ENCODE measurements around the gene SDF4. TPM values are rescaled to one million over a fixed set of nuclear protein-coding genes. Genes with fewer than 3 reads are reported as not detected.
A peak's percentile ranks its signal among the peaks of the same experiment; 100 is the strongest.

SDF4 gene
- total RNA-seq, 4 donors from 2014 or later, result 57.5 to 87.6 (median 73.1) TPM

- H3K27me3 ChIP-seq, result no peaks in the 10 kb centered on the region
- 21% methylated on average over 7 of the region's 31 CpGs for WGBS
- H3K27ac ChIP-seq, result peak overlapping the region; percentile 85
- peak overlapping the region; percentile 77 for H3K4me3 ChIP-seq
- peaks cover 44% of the 10 kb centered on the region for H3K4me1 ChIP-seq
- DNase-seq (ENCODE audit: low spot score in 2 of 2), result peak in 1 of 2 donors; percentile 62
- TF ChIP-seq EP300 (IDR thresholded peaks at IDR 0.05), result no peak
- no peak for TF ChIP-seq CTCF (IDR thresholded peaks at IDR 0.05)
- TF ChIP-seq POLR2A (IDR thresholded peaks at IDR 0.05), result no peak
- TF ChIP-seq POLR2AphosphoS5 (IDR thresholded peaks at IDR 0.05), result no peak
- H3K36me3 ChIP-seq, result no peaks in the 10 kb centered on the region
- H3K9me3 ChIP-seq, result no peaks in the 10 kb centered on the region
These were observed 42.6 kb upstream of the SDF4 start for GRCh38 chr1:1274299-1274930.

DNA sequence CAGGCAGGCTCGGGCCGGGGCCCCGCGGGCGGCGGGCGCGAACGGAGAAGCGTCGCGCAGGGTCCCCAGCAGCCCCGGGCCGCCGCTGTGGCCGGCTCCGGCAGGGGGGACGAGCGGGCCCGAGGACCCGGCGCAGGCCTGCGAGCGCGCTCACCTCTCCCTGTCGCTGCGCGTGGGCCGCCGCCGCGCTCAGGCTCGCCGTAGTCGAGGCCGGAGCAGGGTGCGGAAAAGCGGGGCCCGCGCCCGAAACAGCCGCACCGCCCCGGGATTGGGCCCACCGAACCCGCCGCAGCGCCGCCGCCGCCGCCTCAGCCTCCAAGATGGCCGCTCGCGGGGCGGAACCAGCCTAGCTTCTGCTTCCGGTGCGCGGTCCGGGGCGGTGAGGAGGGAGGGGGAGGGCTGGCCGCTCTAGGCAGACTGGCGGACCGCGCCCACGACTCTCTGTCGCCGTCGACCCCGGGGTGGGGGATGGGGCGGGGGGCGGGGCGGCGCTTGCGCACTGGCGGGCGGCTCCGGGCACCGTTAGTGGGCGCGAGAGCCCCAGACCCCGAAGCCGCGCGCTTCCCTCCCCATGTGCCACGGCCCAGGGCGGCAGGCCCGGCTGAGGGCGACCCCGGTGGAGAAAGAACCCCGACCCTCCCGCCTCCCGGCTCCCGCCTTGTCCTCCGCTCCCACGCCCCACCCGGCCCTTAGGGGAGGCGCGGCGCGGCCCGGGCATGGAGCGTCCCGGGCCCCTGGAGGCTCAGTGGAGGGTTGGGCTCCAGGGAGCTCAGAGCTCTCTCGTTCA lies 41.9 kb upstream of the SDF4 start, which contains the start of gene UBE2J2:
TSS of gene UBE2J2 (minus strand) at position 343 of the 787 bp plus-strand sequence. CDS start 5,862 bp downstream, outside the sequence.
- Histone ChIP-seq H3K4me1 (peaks cover 44% of the 10 kb centered on the region), H3K36me3 (peaks cover 2% of the 10 kb centered on the region), H3K4me3 (peak within 1 kb of the TSS; percentile 77), H3K9me3 (no peaks in the 10 kb centered on the region), H3K27me3 (no peaks in the 10 kb centered on the region), H3K27ac (peak within 1 kb of the TSS; percentile 85)
- peak; percentile 96 to 98 for DNase-seq (ENCODE audit: low spot score in 2 of 2)
- no peak for TF ChIP-seq CTCF (IDR thresholded peaks at IDR 0.05)
- no peak for TF ChIP-seq EP300 (IDR thresholded peaks at IDR 0.05)
- peak in 1 of 3 donors; percentile 61 for TF ChIP-seq POLR2AphosphoS5 (IDR thresholded peaks at IDR 0.05)
- peak in 1 of 2 donors; percentile 48 for TF ChIP-seq POLR2A (IDR thresholded peaks at IDR 0.05)
- WGBS, result 0% methylated on average over 11 of the region's 105 CpGs

DNA sequence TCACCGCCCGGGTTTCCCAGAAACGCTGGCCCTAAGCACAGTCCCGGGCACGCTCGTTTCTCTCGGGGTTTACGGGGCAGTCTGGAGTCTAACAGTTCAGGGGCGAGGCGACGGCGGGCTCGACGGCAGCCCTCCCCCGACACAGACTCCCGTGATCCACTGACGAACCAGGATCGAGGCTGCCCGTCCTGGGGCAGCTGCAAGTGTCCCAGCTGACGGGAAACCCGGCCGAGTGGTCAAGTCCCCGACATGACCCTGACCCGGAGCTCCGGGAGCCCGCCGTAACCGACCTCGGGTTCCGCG lies 41.4 kb upstream of the SDF4 start:
- peak in 1 of 2 donors; percentile 66 for DNase-seq (ENCODE audit: low spot score in 2 of 2)
- Histone ChIP-seq H3K27ac (peak overlapping the region; percentile 85), H3K27me3 (no peaks in the 10 kb centered on the region), H3K4me3 (peak overlapping the region; percentile 77), H3K9me3 (no peaks in the 10 kb centered on the region), H3K36me3 (peaks cover 8% of the 10 kb centered on the region), H3K4me1 (peaks cover 44% of the 10 kb centered on the region)
- WGBS, result no CpG with 5 or more reads among the region's 31 CpGs
- no peak for TF ChIP-seq POLR2A (IDR thresholded peaks at IDR 0.05)
- no peak for TF ChIP-seq CTCF (IDR thresholded peaks at IDR 0.05)
- TF ChIP-seq EP300 (IDR thresholded peaks at IDR 0.05), result no peak
- TF ChIP-seq POLR2AphosphoS5 (IDR thresholded peaks at IDR 0.05), result no peak

DNA sequence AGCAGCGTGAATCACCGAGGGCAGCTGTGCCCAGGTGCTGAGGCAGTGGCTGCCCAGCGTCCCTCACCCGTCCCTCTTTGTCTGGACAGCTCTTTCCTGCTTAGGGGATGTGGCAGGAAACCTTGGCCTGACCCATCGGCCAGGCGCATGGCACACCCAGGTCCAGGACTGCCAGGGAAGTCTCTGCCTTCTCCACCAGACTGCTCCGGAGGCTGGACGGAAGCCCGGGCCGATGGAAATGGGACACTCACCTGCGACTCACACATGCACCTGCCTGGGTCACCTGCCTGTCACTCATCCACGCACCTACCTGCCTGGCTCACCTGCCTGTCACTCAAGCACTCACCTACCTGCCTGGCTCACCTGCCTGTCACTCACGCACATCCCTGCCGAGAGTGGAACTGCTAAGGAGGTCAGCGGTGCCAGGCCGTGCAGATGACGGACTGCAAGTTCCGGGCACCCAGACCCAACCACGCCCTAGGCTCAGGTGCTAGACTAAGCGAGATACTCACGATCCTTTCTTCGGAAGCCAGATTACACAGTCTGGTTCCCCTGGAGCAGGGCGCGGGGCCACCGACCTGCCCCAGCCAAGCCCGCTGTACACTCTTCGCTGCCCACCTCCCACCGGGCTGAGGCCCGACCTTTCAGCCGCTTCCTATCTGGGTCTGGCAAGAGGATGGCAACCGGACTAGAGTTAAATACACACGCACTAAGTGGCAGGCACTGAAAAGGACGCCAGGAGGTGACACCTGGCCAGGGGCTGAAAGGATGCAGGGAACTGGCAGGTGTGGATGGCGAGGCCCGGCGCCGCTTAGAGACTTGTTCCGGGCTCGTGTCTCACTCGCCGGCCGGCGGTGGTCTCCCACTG lies 40.8 kb upstream of the SDF4 start:
- Histone ChIP-seq H3K4me3 (peak overlapping the region; percentile 77), H3K9me3 (no peaks in the 10 kb centered on the region), H3K27me3 (no peaks in the 10 kb centered on the region), H3K27ac (peak overlapping the region; percentile 85), H3K4me1 (peaks cover 44% of the 10 kb centered on the region), H3K36me3 (peaks cover 13% of the 10 kb centered on the region)
- 41% methylated on average over 16 of the region's 43 CpGs for WGBS
- DNase-seq (ENCODE audit: low spot score in 2 of 2), result peak in 1 of 2 donors; percentile 70
- TF ChIP-seq EP300 (IDR thresholded peaks at IDR 0.05) (no peak), POLR2A (IDR thresholded peaks at IDR 0.05) (no peak), POLR2AphosphoS5 (IDR thresholded peaks at IDR 0.05) (no peak), CTCF (IDR thresholded peaks at IDR 0.05) (no peak)

Data from suprapubic skin (tissue), 4 donors.